Esophagus muscularis mucosa (tissue), 4 donors: ENCODE data around the gene CAPZA1. TPM values are rescaled to one million over a fixed set of nuclear protein-coding genes. Genes with fewer than 3 reads are reported as not detected.

Experiments used
- DNase-seq: peaks from one replicate; pipeline ENCODE4 v3.0.0-alpha.2; 2017; ENCODE audit errors: extremely low spot score
- H3K27ac ChIP-seq, 4 donors: fragments of 200-600 bp; sonication (generic); replicated peaks in 1 of 4; 1 replicate in 3 of 4; 2 replicates in 1 of 4; pipeline ENCODE4 v1.5.1; 2016 to 2019; ENCODE audit warnings: mild to moderate bottlenecking in 1 of 4
- H3K27me3 ChIP-seq, 4 donors: fragments of 200-600 bp; sonication (generic); one replicate each; pipeline versions ENCODE4 v1.5.1 to v1.6.0; 2016 to 2019
- H3K36me3 ChIP-seq, 4 donors: fragments of 200-600 bp; sonication (generic); one replicate each; pipeline ENCODE4 v1.5.1; 2016 to 2019
- H3K4me1 ChIP-seq, 4 donors: fragments of 200-600 bp; sonication (generic); one replicate each; pipeline ENCODE4 v1.5.1; 2016 to 2019
- H3K4me3 ChIP-seq, 4 donors: fragments of 200-600 bp; sonication (generic); 1 replicate in 2 of 4; 2 replicates in 2 of 4; pipeline ENCODE4 v1.5.1; 2016 to 2019; ENCODE audit warnings: mild to moderate bottlenecking in 4 of 4, moderate library complexity in 1 of 4
- H3K9me3 ChIP-seq, 4 donors: fragments of 200-600 bp; sonication (generic); 1 replicate in 3 of 4; 2 replicates in 1 of 4; pipeline ENCODE4 v1.5.1; 2016 to 2019
- CTCF ChIP-seq, 3 experiments: fragments of 200-600 bp in 2 of 3; fragments of 450-650 bp in 1 of 3; sonication (generic) in 2 of 3; IDR thresholded peaks; one replicate each; pipeline ENCODE4 v1.5.1; 2017 to 2019; ENCODE audit warnings: antibody characterized with exemption in 3 of 3, mild to moderate bottlenecking in 2 of 3, moderate library complexity in 1 of 3
- EP300 ChIP-seq: sonication (generic); formaldehyde crosslinking; IDR thresholded peaks from one replicate; pipeline ENCODE4 v1.6.1; 2017; ENCODE audit warnings: antibody characterized with exemption
- POLR2A ChIP-seq: fragments of 450-650 bp; IDR thresholded peaks from one replicate; pipeline ENCODE4 v1.6.1; 2017; ENCODE audit warnings: antibody characterized with exemption, moderate library complexity, mild to moderate bottlenecking, low read depth
- POLR2AphosphoS5 ChIP-seq, 2 donors: sonication (generic); formaldehyde crosslinking; IDR thresholded peaks; one replicate each; pipeline ENCODE4 v1.6.1; 2017; ENCODE audit warnings: antibody characterized with exemption in 2 of 2
- WGBS: methylation state at CpG from one replicate; pipeline ENCODE4 v1.1.5; 2018; 5-methylcytosine and 5-hydroxymethylcytosine counted together
- intact Hi-C: fragments of 100-400 bp; cut with DNase I; formaldehyde crosslinking; loops from one replicate; pipeline ENCODE4 v1.15.1; 2023
- total RNA-seq, 4 donors: library from RNA; depleted of rRNA; stranded (reverse); fragments of >200 nt; gene quantifications; one replicate each; pipeline versions ENCODE4 v1.1.0 to v1.2.1, GENCODE V29; 2016

The CAPZA1 gene
- total RNA-seq, 4 donors from 2014 or later, result 61.9 to 77.5 (median 69.1) TPM

- TF ChIP-seq CTCF (IDR thresholded peaks at IDR 0.05) (no peak), POLR2AphosphoS5 (IDR thresholded peaks at IDR 0.05) (no peak), EP300 (no peak), POLR2A (no peak)
- H3K4me3 ChIP-seq, result no peak overlapping the region
- 82% methylated on average over 6 of the region's 6 CpGs for WGBS
- H3K27me3 ChIP-seq, result no peaks in the 10 kb centered on the region
- H3K9me3 ChIP-seq, result no peaks in the 10 kb centered on the region
- H3K27ac ChIP-seq, result no peak overlapping the region
- no peak for DNase-seq
- peaks cover 37 to 96% (median 90%) of the 10 kb centered on the region in 4 donors for H3K36me3 ChIP-seq
- intact Hi-C loops, result no loop called here
- peaks cover 10 to 14% (median 12%) of the 10 kb centered on the region in 4 donors for H3K4me1 ChIP-seq
Measured at GRCh38 chr1:112693821-112694220, 74.2 kb downstream of the CAPZA1 start.

GRCh38 chr1:112694363-112694929, 74.8 kb downstream of the CAPZA1 start:
- H3K36me3 ChIP-seq, result peaks cover 36 to 95% (median 91%) of the 10 kb centered on the region in 4 donors
- WGBS, result 90% methylated on average over 13 of the region's 15 CpGs
- intact Hi-C loops, result no loop called here
- no peaks in the 10 kb centered on the region for H3K27me3 ChIP-seq
- no peak for TF ChIP-seq EP300
- no peak for TF ChIP-seq POLR2AphosphoS5 (IDR thresholded peaks at IDR 0.05)
- TF ChIP-seq CTCF (IDR thresholded peaks at IDR 0.05), result no peak
- no peak for TF ChIP-seq POLR2A
- no peak overlapping the region for H3K4me3 ChIP-seq
- H3K9me3 ChIP-seq, result no peaks in the 10 kb centered on the region
- no peak for DNase-seq
- H3K4me1 ChIP-seq, result peaks cover 16 to 19% (median 18%) of the 10 kb centered on the region in 4 donors
- no peak overlapping the region for H3K27ac ChIP-seq

GRCh38 chr1:112695276-112695675, 75.6 kb downstream of the CAPZA1 start:
- Histone ChIP-seq H3K4me3 (no peak overlapping the region), H3K36me3 (peaks cover 28 to 92% (median 87%) of the 10 kb centered on the region in 4 donors), H3K27me3 (no peaks in the 10 kb centered on the region), H3K4me1 (peaks cover 25 to 27% (median 26%) of the 10 kb centered on the region in 4 donors), H3K27ac (no peak overlapping the region), H3K9me3 (no peaks in the 10 kb centered on the region)
- intact Hi-C loops, result no loop called here
- no peak for TF ChIP-seq POLR2AphosphoS5 (IDR thresholded peaks at IDR 0.05)
- TF ChIP-seq EP300, result no peak
- TF ChIP-seq POLR2A, result no peak
- no peak for TF ChIP-seq CTCF (IDR thresholded peaks at IDR 0.05)
- WGBS, result 98% methylated on average over 9 of the region's 9 CpGs
- no peak for DNase-seq

- WGBS, result 92% methylated on average over 7 of the region's 7 CpGs
- Histone ChIP-seq H3K36me3 (peaks cover 18 to 88% (median 77%) of the 10 kb centered on the region in 4 donors), H3K27ac (no peak overlapping the region)
Measured at GRCh38 chr1:112696578-112697314, 77.1 kb downstream of the CAPZA1 start.

More at GRCh38 chr1:112696578-112697314, 77.1 kb downstream of the CAPZA1 start:
- Histone ChIP-seq H3K4me1 (peaks cover 39 to 42% (median 41%) of the 10 kb centered on the region in 4 donors), H3K27me3 (no peaks in the 10 kb centered on the region), H3K4me3 (no peak overlapping the region), H3K9me3 (no peaks in the 10 kb centered on the region)
- DNase-seq, result no peak
- intact Hi-C loops, result no loop called here
- TF ChIP-seq CTCF (IDR thresholded peaks at IDR 0.05) (no peak), POLR2AphosphoS5 (IDR thresholded peaks at IDR 0.05) (no peak), EP300 (no peak), POLR2A (no peak)
